SK-N-SH (cell line): ENCODE data around the gene CPPED1. TPM values are rescaled to one million over a fixed set of nuclear protein-coding genes. Genes with fewer than 3 reads are reported as not detected.

Experiments used
- CTCF ChIA-PET: fragments of 300-600, 350-600 bp; formaldehyde crosslinking; extraction: SDS; loops from one replicate; lab custom pipeline; 2021; lab: Yijun Ruan, JAX
- POLR2A ChIA-PET: fragments of 350-600 bp; sonication (Branson Sonifier 250); formaldehyde crosslinking; extraction: SDS; loops from one replicate; lab custom pipeline; 2020; ENCODE audit warnings: antibody characterized with exemption, inconsistent platforms; lab: Yijun Ruan, JAX
- DNase-seq: peaks from one replicate; pipeline ENCODE4 v3.0.0; 2012
- H2AFZ ChIP-seq: fragments of 200-600 bp; sonication (generic); 2 replicates; pipeline ENCODE4 v1.8.1; 2016; ENCODE audit warnings: antibody characterized with exemption, mild to moderate bottlenecking, low read depth
- H3F3A ChIP-seq: fragments of 200-600 bp; sonication (generic); replicated peaks from 2 replicates; pipeline ENCODE3; 2016; ENCODE audit warnings: antibody characterized with exemption, mild to moderate bottlenecking; ENCODE audit not compliant: insufficient read depth
- H3K27ac ChIP-seq, 2 experiments: fragments of 200-500 bp in 1 of 2; fragments of 200-600 bp in 1 of 2; sonication (Bioruptor generic) in 1 of 2; sonication (generic), shearing (Covaris generic) in 1 of 2; 2 replicates each; pipeline versions ENCODE4 v1.5.1 to v1.6.1; 2014 to 2016; ENCODE audit warnings: low read depth in 2 of 2, inconsistent platforms in 1 of 2, low read length in 1 of 2, mild to moderate bottlenecking in 1 of 2, mixed read lengths in 1 of 2
- H3K27me3 ChIP-seq: fragments of 200-600 bp; sonication (generic), shearing (Covaris generic); 2 replicates; pipeline ENCODE4 v1.6.1; 2016; ENCODE audit warnings: mixed run types; ENCODE audit not compliant: insufficient read depth
- H3K36me3 ChIP-seq, 2 experiments: fragments of 200-500 bp in 1 of 2; fragments of 200-600 bp in 1 of 2; sonication (Bioruptor generic) in 1 of 2; sonication (generic) in 1 of 2; replicated peaks in 1 of 2; 2 replicates each; pipeline versions ENCODE3 to v1.5.1; 2014 to 2016; ENCODE audit warnings: low read length in 1 of 2, mild to moderate bottlenecking in 1 of 2; ENCODE audit not compliant: insufficient read depth in 2 of 2, control insufficient read depth in 1 of 2
- H3K4me1 ChIP-seq, 2 experiments: fragments of 200-500 bp in 1 of 2; fragments of 200-600 bp in 1 of 2; sonication (Bioruptor generic) in 1 of 2; sonication (generic), shearing (Covaris generic) in 1 of 2; 2 replicates each; pipeline versions ENCODE4 v1.5.1 to v1.6.1; 2014 to 2016; ENCODE audit warnings: low read depth in 1 of 2, low read length in 1 of 2, mixed run types in 1 of 2; ENCODE audit not compliant: insufficient read depth in 2 of 2, control insufficient read depth in 1 of 2
- H3K4me2 ChIP-seq: fragments of 200-600 bp; sonication (generic), shearing (Covaris generic); 2 replicates; pipeline ENCODE4 v1.6.1; 2017; ENCODE audit warnings: mixed run types
- H3K4me3 ChIP-seq, 2 experiments: fragments of 200-500 bp in 1 of 2; fragments of 200-600 bp in 1 of 2; sonication (Bioruptor generic) in 1 of 2; sonication (generic), shearing (Covaris generic) in 1 of 2; 2 replicates each; pipeline versions ENCODE4 v1.5.1 to v1.8.1; 2014 to 2016; ENCODE audit warnings: low read depth in 2 of 2, inconsistent platforms in 1 of 2, low read length in 1 of 2, mild to moderate bottlenecking in 1 of 2, mixed read lengths in 1 of 2, moderate library complexity in 1 of 2
- H3K79me2 ChIP-seq: fragments of 200-600 bp; sonication (generic); 2 replicates; pipeline ENCODE4 v1.8.1; 2017; ENCODE audit warnings: mild to moderate bottlenecking; ENCODE audit not compliant: insufficient read depth
- H3K9ac ChIP-seq: fragments of 200-600 bp; sonication (generic); 2 replicates; pipeline ENCODE4 v1.6.1; 2017; ENCODE audit warnings: mixed run types
- H3K9me2 ChIP-seq: fragments of 200-600 bp; sonication (generic); 2 replicates; pipeline ENCODE4 v1.6.1; 2017; ENCODE audit warnings: mixed run types
- H3K9me3 ChIP-seq: fragments of 200-600 bp; sonication (generic); 2 replicates; pipeline ENCODE4 v1.6.1; 2017; ENCODE audit warnings: mixed run types, mild to moderate bottlenecking, moderate library complexity
- H4K20me1 ChIP-seq: fragments of 200-600 bp; sonication (generic); 2 replicates; pipeline ENCODE4 v1.6.1; 2017; ENCODE audit warnings: mild to moderate bottlenecking, mixed run types; ENCODE audit not compliant: insufficient read depth
- CHD2 ChIP-seq: fragments of 150-350 bp; IDR thresholded peaks from 2 replicates; pipeline ENCODE4 v1.6.1; 2018; ENCODE audit warnings: low read length; ENCODE audit not compliant: partially characterized antibody
- EZH2phosphoT487 ChIP-seq: fragments of 200-600 bp; sonication (generic); IDR thresholded peaks from 2 replicates; pipeline ENCODE4 v1.6.1; 2017; ENCODE audit warnings: low read depth, mixed run types, mild to moderate bottlenecking, antibody characterized with exemption, moderate library complexity, borderline replicate concordance
- GABPA ChIP-seq: IDR thresholded peaks from 2 replicates; pipeline ENCODE4 v1.4.0; 2012; ENCODE audit warnings: low read depth, mild to moderate bottlenecking
- MEF2A ChIP-seq: IDR thresholded peaks from 2 replicates; pipeline ENCODE4 v1.4.0; 2012; ENCODE audit warnings: low read depth, borderline replicate concordance
- NRF1 ChIP-seq: IDR thresholded peaks from 2 replicates; pipeline ENCODE4 v1.6.1; 2012; ENCODE audit warnings: low read depth, mild to moderate bottlenecking, low read length
- TCF12 ChIP-seq: IDR thresholded peaks from 2 replicates; pipeline ENCODE4 v1.4.0; 2012
- WGBS: methylation state at CpG from one replicate; pipeline ENCODE4 v1.1.6; 2017; ENCODE audit warnings: low lambda C conversion rate; 5-methylcytosine and 5-hydroxymethylcytosine counted together
- polyA plus RNA-seq, 3 experiments: library from polyadenylated mRNA; depleted of rRNA; stranded (reverse); fragments of >200 nt; gene quantifications; 2 replicates each; pipeline ENCODE4 v1.2.3, GENCODE V29; 2012

Gene CPPED1
- polyA plus RNA-seq, 1 of the 3 experiments (the other 2 are of a cell fraction), result 11.9 TPM

GRCh38 chr16:12829096-12829888, 25.6 kb upstream of the CPPED1 start:
- Histone ChIP-seq H3K9me2 (no peaks in the 10 kb centered on the region), H3K79me2 (no peaks in the 10 kb centered on the region), H2AFZ (no peak overlapping the region), H3K4me1 (no peaks in the 10 kb centered on the region), H3K9ac (no peak overlapping the region), H3K9me3 (no peaks in the 10 kb centered on the region), H3K36me3 (no peaks in the 10 kb centered on the region), H3K27me3 (no peaks in the 10 kb centered on the region), H4K20me1 (no peaks in the 10 kb centered on the region), H3K4me3 (no peak overlapping the region), H3K27ac (no peak overlapping the region), H3K4me2 (no peak overlapping the region), H3F3A (no peaks in the 10 kb centered on the region)
- WGBS, result 62% methylated on average over 11 of the region's 11 CpGs
- POLR2A ChIA-PET, result no interaction called here
- CTCF ChIA-PET, result no interaction called here
- TF ChIP-seq EZH2phosphoT487 (no peak), TCF12 (no peak), MEF2A (no peak)
- DNase-seq, result no peak

GRCh38 chr16:12828206-12828605, 24.5 kb upstream of the CPPED1 start:
- no peaks in the 10 kb centered on the region for H3K79me2 ChIP-seq
- H2AFZ ChIP-seq, result no peak overlapping the region
- H3K4me2 ChIP-seq, result no peak overlapping the region
- H4K20me1 ChIP-seq, result no peaks in the 10 kb centered on the region
- no peaks in the 10 kb centered on the region for H3F3A ChIP-seq
- H3K36me3 ChIP-seq, result no peaks in the 10 kb centered on the region
- no peak overlapping the region for H3K9ac ChIP-seq
- CTCF ChIA-PET, result no interaction called here
- H3K9me3 ChIP-seq, result no peaks in the 10 kb centered on the region
- H3K4me1 ChIP-seq, result no peaks in the 10 kb centered on the region
- no peaks in the 10 kb centered on the region for H3K27me3 ChIP-seq
- H3K27ac ChIP-seq, result no peak overlapping the region
- POLR2A ChIA-PET, result no interaction called here
- no peak for DNase-seq
- no peak for TF ChIP-seq CHD2
- TF ChIP-seq NRF1, result no peak
- H3K9me2 ChIP-seq, result no peaks in the 10 kb centered on the region
- H3K4me3 ChIP-seq, result no peak overlapping the region

GRCh38 chr16:12826559-12826958, 22.9 kb upstream of the CPPED1 start:
- WGBS, result 27% methylated on average over 3 of the region's 3 CpGs
- CTCF ChIA-PET, result interaction anchor here (1.7 kb wide), 1 partner anchor 372 kb away, joined by 3 read pairs; no protein-coding TSS in a partner anchor
- Histone ChIP-seq H3K9me2 (no peaks in the 10 kb centered on the region), H3F3A (no peaks in the 10 kb centered on the region), H3K9ac (no peak overlapping the region), H2AFZ (no peak overlapping the region), H3K4me3 (no peak overlapping the region), H3K4me1 (no peaks in the 10 kb centered on the region), H3K4me2 (no peak overlapping the region), H3K27ac (no peak overlapping the region), H4K20me1 (no peaks in the 10 kb centered on the region), H3K79me2 (no peaks in the 10 kb centered on the region), H3K27me3 (no peaks in the 10 kb centered on the region), H3K36me3 (no peaks in the 10 kb centered on the region), H3K9me3 (no peaks in the 10 kb centered on the region)
- TF ChIP-seq GABPA, result no peak
- POLR2A ChIA-PET, result no interaction called here
- DNase-seq, result no peak
